Testis (tissue), 2 donors: ENCODE results near the gene LIG4.

Source experiments
- POLR2A ChIP-seq: fragments of 450-650 bp; IDR thresholded peaks from one replicate; pipeline ENCODE4 v1.6.1; 2017; ENCODE audit warnings: antibody characterized with exemption, mild to moderate bottlenecking, moderate library complexity
- TF ChIP-seq, protein P1 (sequence below), 3 experiments: fragments of 450-650 bp in 2 of 3; fragments of 200-600 bp in 1 of 3; sonication (generic) in 1 of 3; IDR thresholded peaks; one replicate each; pipeline ENCODE4 v1.5.1; 2016 to 2019; ENCODE audit warnings: antibody characterized with exemption in 3 of 3, mild to moderate bottlenecking in 2 of 3, moderate library complexity in 1 of 3

DNA sequence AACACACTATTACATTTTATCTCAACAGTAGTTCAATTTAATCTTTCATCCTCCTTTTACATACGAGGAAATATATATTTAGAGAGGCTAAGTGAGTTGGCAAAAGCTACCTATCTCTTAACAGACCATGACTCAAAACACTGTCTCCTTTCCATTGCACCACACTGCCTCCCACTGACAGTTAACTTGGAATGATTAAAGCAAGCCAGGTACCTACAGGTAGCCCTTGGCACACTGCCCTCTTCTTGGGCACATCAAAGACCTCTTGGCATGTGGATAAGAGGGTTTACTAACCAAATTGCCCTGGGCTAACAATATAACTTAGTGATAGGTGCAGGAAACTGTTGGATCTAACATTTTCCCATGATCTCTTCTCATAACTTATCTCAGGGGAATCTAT is 4.7 kb upstream of the LIG4 start:
- TF ChIP-seq, protein P1, sequence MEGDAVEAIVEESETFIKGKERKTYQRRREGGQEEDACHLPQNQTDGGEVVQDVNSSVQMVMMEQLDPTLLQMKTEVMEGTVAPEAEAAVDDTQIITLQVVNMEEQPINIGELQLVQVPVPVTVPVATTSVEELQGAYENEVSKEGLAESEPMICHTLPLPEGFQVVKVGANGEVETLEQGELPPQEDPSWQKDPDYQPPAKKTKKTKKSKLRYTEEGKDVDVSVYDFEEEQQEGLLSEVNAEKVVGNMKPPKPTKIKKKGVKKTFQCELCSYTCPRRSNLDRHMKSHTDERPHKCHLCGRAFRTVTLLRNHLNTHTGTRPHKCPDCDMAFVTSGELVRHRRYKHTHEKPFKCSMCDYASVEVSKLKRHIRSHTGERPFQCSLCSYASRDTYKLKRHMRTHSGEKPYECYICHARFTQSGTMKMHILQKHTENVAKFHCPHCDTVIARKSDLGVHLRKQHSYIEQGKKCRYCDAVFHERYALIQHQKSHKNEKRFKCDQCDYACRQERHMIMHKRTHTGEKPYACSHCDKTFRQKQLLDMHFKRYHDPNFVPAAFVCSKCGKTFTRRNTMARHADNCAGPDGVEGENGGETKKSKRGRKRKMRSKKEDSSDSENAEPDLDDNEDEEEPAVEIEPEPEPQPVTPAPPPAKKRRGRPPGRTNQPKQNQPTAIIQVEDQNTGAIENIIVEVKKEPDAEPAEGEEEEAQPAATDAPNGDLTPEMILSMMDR (IDR thresholded peaks at IDR 0.05), result no peak
- no peak for TF ChIP-seq POLR2A
